ENCODE data around the gene HOXD8. TPM values are rescaled to one million over a fixed set of nuclear protein-coding genes. Genes with fewer than 3 reads are reported as not detected.

HOXD8 gene
- polyA plus RNA-seq, 1 of the 3 experiments (the other 2 are of a cell fraction), result 6.4 TPM

DNA sequence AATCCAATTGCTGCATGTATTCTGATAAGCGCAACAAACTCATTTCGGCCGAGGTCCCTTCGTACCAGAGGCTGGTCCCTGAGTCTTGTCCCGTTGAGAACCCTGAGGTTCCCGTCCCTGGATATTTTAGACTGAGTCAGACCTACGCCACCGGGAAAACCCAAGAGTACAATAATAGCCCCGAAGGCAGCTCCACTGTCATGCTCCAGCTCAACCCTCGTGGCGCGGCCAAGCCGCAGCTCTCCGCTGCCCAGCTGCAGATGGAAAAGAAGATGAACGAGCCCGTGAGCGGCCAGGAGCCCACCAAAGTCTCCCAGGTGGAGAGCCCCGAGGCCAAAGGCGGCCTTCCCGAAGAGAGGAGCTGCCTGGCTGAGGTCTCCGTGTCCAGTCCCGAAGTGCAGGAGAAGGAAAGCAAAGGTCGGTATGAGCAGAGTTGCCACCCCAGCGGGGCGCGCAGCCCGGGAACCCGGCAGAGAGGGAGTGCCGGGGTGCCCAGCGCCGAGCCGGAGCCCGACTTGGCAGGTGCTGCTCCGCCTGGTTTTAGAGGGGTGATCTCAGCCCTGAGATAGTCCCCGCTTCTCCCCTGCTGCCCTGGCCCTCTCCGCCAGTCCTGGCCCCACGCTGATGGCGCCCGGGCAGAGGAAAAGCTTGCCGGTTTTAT, 12.2 kb upstream of the HOXD8 start:
- CTCF ChIA-PET, result interaction anchor here (0.8 to 17.7 kb wide), 13 partner anchors 7 to 1044 kb away, joined by 3 to 264 read pairs (median 8); partner anchors contain the start of genes HOXD12, HOXD13 and HOXD9
- 55% methylated on average over 20 of the region's 40 CpGs for WGBS (ENCODE audit: low lambda C conversion rate)
- H3K4me3 ChIP-seq (ENCODE audit: low read depth in 2 of 2, low read length in 1 of 2), result peak overlapping the region in 1 of 2 experiments; percentile 45; a peak in 1 of 4 replicates
- no peaks in the 10 kb centered on the region for H3K9me3 ChIP-seq
- no peaks in the 10 kb centered on the region for H3F3A ChIP-seq (replicated peaks; ENCODE audit: insufficient read depth)
- no peak overlapping the region for H2AFZ ChIP-seq (ENCODE audit: low read depth)
- H3K27ac ChIP-seq (ENCODE audit: low read depth in 2 of 2, low read length in 1 of 2), result no peak overlapping the region
- H3K9ac ChIP-seq, result no peak overlapping the region
- peaks cover 49% of the 10 kb centered on the region for H3K27me3 ChIP-seq (ENCODE audit: insufficient read depth)
- no peaks in the 10 kb centered on the region for H3K36me3 ChIP-seq (replicated peaks in 1 of 2; ENCODE audit: control insufficient read depth in 1 of 2, insufficient read depth in 2 of 2, low read length in 1 of 2)
- 0 out of 2 replicates have a peak overlapping the region, but pooled peaks have one; percentile 57 for H3K4me2 ChIP-seq
- H4K20me1 ChIP-seq (ENCODE audit: insufficient read depth), result no peaks in the 10 kb centered on the region
- no peaks in the 10 kb centered on the region for H3K9me2 ChIP-seq
- DNase-seq, result no peak
- POLR2A ChIA-PET, result interaction anchor here (1.0 kb wide), 1 partner anchor 13 kb away, joined by 3 read pairs; no protein-coding TSS in a partner anchor
- peaks cover 0 to 14% of the 10 kb centered on the region in 2 experiments; a peak in 1 of 4 replicates for H3K4me1 ChIP-seq (ENCODE audit: control insufficient read depth in 1 of 2, insufficient read depth in 2 of 2, low read depth in 1 of 2, low read length in 1 of 2)
- TF ChIP-seq EZH2phosphoT487 (IDR thresholded peaks at IDR 0.05; ENCODE audit: borderline replicate concordance, low read depth), result 0 out of 2 replicates have a peak, but pooled peaks have one; percentile 53
- no peak for TF ChIP-seq YY1 (IDR thresholded peaks at IDR 0.05; ENCODE audit: low read depth)
- H3K79me2 ChIP-seq (ENCODE audit: insufficient read depth), result no peaks in the 10 kb centered on the region

DNA sequence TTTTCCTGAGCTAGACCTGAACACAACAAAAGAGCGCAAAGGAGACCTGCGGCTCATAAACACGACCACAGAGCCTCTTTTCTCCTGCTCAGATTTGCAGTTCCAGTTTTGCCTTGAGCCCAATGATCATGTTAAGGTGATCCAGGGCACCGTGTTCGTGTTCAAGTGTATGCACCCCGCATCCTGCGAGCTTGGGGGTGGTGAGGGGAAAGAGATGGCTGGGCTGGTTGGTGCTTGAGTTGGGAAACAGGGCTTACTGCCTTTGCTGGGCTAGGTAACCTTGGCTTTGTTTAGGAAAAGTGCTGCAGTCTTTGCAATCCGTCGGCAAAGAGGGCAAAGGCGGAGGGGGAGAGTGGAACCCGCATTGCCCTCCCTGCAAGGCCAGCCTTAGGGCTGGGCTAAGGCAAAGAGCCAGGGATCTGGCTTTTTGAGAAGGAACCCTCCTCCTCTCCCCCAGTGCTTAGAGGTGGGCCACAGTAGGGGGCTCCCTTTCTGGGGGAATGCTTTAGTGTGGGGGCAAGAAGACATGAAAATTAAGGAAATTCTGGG, 11.6 kb upstream of the HOXD8 start:
- H3K9me2 ChIP-seq, result no peaks in the 10 kb centered on the region
- ChIA-PET POLR2A (interaction anchor here (1.0 kb wide), 1 partner anchor 14 kb away, joined by 3 read pairs; no protein-coding TSS in a partner anchor), CTCF (interaction anchor here (0.8 to 17.7 kb wide), 11 partner anchors 7 to 1043 kb away, joined by 3 to 264 read pairs (median 9); partner anchors contain the start of genes HOXD12, HOXD13 and HOXD9)
- no peak overlapping the region; a peak in 1 of 4 replicates for H3K4me3 ChIP-seq (ENCODE audit: low read depth in 2 of 2, low read length in 1 of 2)
- 81% methylated on average over 11 of the region's 11 CpGs for WGBS (ENCODE audit: low lambda C conversion rate)
- H3K79me2 ChIP-seq (ENCODE audit: insufficient read depth), result no peaks in the 10 kb centered on the region
- H3K9me3 ChIP-seq, result no peaks in the 10 kb centered on the region
- DNase-seq, result no peak
- no peak overlapping the region for H2AFZ ChIP-seq (ENCODE audit: low read depth)
- peaks cover 43% of the 10 kb centered on the region for H3K27me3 ChIP-seq (ENCODE audit: insufficient read depth)
- H3K27ac ChIP-seq (ENCODE audit: low read depth in 2 of 2, low read length in 1 of 2), result no peak overlapping the region
- H3K9ac ChIP-seq, result no peak overlapping the region
- H3K4me2 ChIP-seq, result no peak overlapping the region
- no peaks in the 10 kb centered on the region for H4K20me1 ChIP-seq (ENCODE audit: insufficient read depth)
- no peaks in the 10 kb centered on the region for H3F3A ChIP-seq (replicated peaks; ENCODE audit: insufficient read depth)
- peaks cover 0 to 14% of the 10 kb centered on the region in 2 experiments; a peak in 1 of 4 replicates for H3K4me1 ChIP-seq (ENCODE audit: control insufficient read depth in 1 of 2, insufficient read depth in 2 of 2, low read depth in 1 of 2, low read length in 1 of 2)
- TF ChIP-seq RFX5 (IDR thresholded peaks at IDR 0.05; ENCODE audit: low read length), result no peak
- no peaks in the 10 kb centered on the region for H3K36me3 ChIP-seq (replicated peaks in 1 of 2; ENCODE audit: control insufficient read depth in 1 of 2, insufficient read depth in 2 of 2, low read length in 1 of 2)

DNA sequence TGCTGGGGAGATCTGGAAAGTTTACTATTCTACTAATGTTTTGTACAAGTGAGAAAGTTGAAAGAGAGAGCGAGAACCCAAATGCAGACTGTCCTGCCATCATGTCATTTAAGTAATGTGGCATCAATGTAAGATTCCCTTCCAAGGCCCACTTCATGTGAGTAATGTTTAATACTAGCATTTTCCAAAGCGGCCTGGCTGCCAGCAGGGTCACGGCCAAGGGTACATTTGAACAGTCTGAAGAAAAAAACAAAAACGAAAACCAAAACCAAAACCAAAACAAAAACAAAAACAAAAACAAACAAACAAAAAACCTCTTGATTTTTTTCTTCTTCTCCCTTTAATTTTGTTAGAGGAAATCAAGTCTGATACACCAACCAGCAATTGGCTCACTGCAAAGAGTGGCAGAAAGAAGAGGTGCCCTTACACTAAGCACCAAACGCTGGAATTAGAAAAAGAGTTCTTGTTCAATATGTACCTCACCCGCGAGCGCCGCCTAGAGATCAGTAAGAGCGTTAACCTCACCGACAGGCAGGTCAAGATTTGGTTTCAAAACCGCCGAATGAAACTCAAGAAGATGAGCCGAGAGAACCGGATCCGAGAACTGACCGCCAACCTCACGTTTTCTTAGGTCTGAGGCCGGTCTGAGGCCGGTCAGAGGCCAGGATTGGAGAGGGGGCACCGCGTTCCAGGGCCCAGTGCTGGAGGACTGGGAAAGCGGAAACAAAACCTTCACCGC, 10.7 kb upstream of the HOXD8 start:
- no peak overlapping the region for H3K4me2 ChIP-seq
- no peak overlapping the region for H2AFZ ChIP-seq (ENCODE audit: low read depth)
- H3K9me3 ChIP-seq, result no peaks in the 10 kb centered on the region
- no peak overlapping the region for H3K9ac ChIP-seq
- ChIA-PET POLR2A (no interaction called here), CTCF (interaction anchor here (1.5 to 17.7 kb wide), 6 partner anchors 6 to 534 kb away, joined by 9 to 264 read pairs (median 74); partner anchors contain the start of genes HOXD12, HOXD13 and HOXD9)
- H3K36me3 ChIP-seq (replicated peaks in 1 of 2; ENCODE audit: control insufficient read depth in 1 of 2, insufficient read depth in 2 of 2, low read length in 1 of 2), result no peaks in the 10 kb centered on the region
- H3K27me3 ChIP-seq (ENCODE audit: insufficient read depth), result peaks cover 40% of the 10 kb centered on the region
- no peak overlapping the region for H3K27ac ChIP-seq (ENCODE audit: low read depth in 2 of 2, low read length in 1 of 2)
- H3K4me3 ChIP-seq (ENCODE audit: low read depth in 2 of 2, low read length in 1 of 2), result no peak overlapping the region
- WGBS (ENCODE audit: low lambda C conversion rate), result 38% methylated on average over 24 of the region's 24 CpGs
- H4K20me1 ChIP-seq (ENCODE audit: insufficient read depth), result no peaks in the 10 kb centered on the region
- H3K79me2 ChIP-seq (ENCODE audit: insufficient read depth), result no peaks in the 10 kb centered on the region
- H3K9me2 ChIP-seq, result no peaks in the 10 kb centered on the region
- peak; percentile 66 for DNase-seq
- no peaks in the 10 kb centered on the region for H3F3A ChIP-seq (replicated peaks; ENCODE audit: insufficient read depth)
- H3K4me1 ChIP-seq (ENCODE audit: control insufficient read depth in 1 of 2, insufficient read depth in 2 of 2, low read depth in 1 of 2, low read length in 1 of 2), result peaks cover 0 to 17% of the 10 kb centered on the region in 2 experiments; a peak in 1 of 4 replicates
- TF ChIP-seq USF2 (IDR thresholded peaks at IDR 0.05; ENCODE audit: borderline replicate concordance, low read depth, low read length), result no peak
- no peak for TF ChIP-seq POLR2AphosphoS5 (IDR thresholded peaks at IDR 0.05; ENCODE audit: low read depth, low read length)
- TF ChIP-seq RAD21 (IDR thresholded peaks at IDR 0.05; ENCODE audit: low read length), result peak; percentile 41
- TF ChIP-seq FOSL2 (IDR thresholded peaks at IDR 0.05; ENCODE audit: borderline replicate concordance, low read depth), result no peak
- no peak for TF ChIP-seq EZH2phosphoT487 (IDR thresholded peaks at IDR 0.05; ENCODE audit: borderline replicate concordance, low read depth)
- TF ChIP-seq TCF12 (IDR thresholded peaks at IDR 0.05), result no peak
- no peak for TF ChIP-seq MXI1 (IDR thresholded peaks at IDR 0.05; ENCODE audit: low read depth, low read length)
- no peak for TF ChIP-seq EP300 (IDR thresholded peaks at IDR 0.05; ENCODE audit: borderline replicate concordance in 1 of 2, low read depth in 1 of 2, low read length in 1 of 2)
- TF ChIP-seq TAF1 (IDR thresholded peaks at IDR 0.05; ENCODE audit: borderline replicate concordance, low read depth, low read length), result no peak
- no peak for TF ChIP-seq CHD2 (IDR thresholded peaks at IDR 0.05; ENCODE audit: low read length, partially characterized antibody)
- TF ChIP-seq SMC3 (IDR thresholded peaks at IDR 0.05; ENCODE audit: low read depth, low read length), result peak; percentile 15; the same call in 1 of the 2 replicates
- TF ChIP-seq, protein P1, sequence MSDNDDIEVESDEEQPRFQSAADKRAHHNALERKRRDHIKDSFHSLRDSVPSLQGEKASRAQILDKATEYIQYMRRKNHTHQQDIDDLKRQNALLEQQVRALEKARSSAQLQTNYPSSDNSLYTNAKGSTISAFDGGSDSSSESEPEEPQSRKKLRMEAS (IDR thresholded peaks at IDR 0.05; ENCODE audit: low read depth), result no peak

Data from SK-N-SH (cell line).